Medulla oblongata (tissue), 1 donor: ENCODE results near the gene F13A1.

Experiments used
- DNase-seq: peaks from one replicate; pipeline ENCODE4 v3.0.0-alpha.2; 2015; ENCODE audit errors: extremely low spot score

The F13A1 gene

DNA sequence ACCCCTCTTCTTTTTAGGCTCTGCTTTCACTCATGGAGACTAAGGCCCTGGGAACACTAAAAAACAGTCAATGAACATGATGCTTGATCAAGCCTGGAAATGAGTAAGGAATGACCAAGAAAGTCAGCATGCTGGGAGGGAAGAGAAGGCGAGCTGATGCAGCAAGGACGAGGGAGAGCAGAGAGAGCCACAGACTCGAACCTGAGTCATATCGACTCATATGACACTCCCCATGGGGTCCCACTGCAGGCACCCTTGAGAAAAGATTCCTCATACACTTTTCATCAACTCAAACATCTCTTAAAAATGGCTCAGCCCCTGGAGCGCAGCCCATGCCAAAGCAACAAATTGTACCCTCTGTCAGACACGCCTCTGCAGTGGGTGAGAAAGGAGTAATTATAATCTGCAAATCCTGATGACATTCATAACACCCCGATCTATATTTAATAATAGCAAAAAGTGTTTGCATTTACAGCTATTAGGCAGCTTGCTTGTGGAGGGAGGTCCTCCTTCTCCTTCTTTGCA, 127.2 kb downstream of the F13A1 start:
- no peak for DNase-seq

GRCh38 chr6:6191909-6192308, 128.6 kb downstream of the F13A1 start:
- no peak for DNase-seq

DNA sequence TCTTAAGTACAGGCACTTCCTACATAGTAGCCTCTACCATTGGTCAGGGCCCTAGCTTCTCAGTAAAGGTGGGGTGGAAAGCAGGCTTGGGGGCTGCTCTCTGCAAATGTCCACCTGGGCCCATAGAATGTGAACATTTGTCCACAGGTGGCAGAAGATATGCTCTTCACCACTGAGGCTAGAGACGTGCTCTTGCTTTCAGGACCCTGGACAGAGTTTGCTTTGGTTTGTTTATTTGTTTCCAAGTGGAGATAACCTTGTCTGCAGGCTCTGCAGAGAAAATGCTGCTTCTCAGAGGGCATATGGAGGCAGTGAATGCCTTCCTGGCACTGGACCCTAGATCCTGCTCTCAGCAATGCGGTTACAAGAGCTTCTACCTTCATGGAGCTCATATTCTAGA, 129.0 kb downstream of the F13A1 start:
- no peak for DNase-seq

- no peak for DNase-seq
These were observed 139.8 kb downstream of the F13A1 start for GRCh38 chr6:6180684-6181083.

GRCh38 chr6:6179858-6180623, 140.4 kb downstream of the F13A1 start:
- DNase-seq, result no peak

DNA sequence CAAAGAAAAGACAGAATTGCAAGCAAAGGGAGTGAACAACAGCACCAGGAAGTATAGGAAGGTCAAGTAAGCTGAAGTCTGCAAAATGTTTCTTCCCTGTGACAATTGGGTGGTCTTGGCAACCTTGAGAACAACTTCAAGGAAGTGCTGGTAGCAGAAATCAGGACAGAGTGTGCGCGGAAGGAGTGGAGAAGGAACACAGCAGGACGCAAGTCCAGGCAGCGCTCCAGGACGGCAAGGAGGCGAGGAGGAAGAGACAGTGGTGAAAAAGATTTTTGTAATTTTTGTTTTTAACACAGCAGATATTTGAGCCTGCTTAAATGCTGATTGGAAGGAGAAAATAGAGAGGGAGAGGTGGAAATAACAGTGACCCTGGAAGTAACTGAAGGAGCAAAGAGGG, 141.7 kb downstream of the F13A1 start:
- no peak for DNase-seq

- DNase-seq, result no peak
These were observed 142.7 kb downstream of the F13A1 start for GRCh38 chr6:6177754-6178153.

GRCh38 chr6:6176586-6177228, 143.8 kb downstream of the F13A1 start:
- DNase-seq, result peak; percentile 4

- DNase-seq, result no peak
These were observed 144.3 kb downstream of the F13A1 start for GRCh38 chr6:6176127-6176526.

GRCh38 chr6:6169141-6169540, 151.3 kb downstream of the F13A1 start:
- DNase-seq, result no peak

- DNase-seq, result no peak
These were observed 154.4 kb downstream of the F13A1 start for GRCh38 chr6:6166064-6166463.

DNA sequence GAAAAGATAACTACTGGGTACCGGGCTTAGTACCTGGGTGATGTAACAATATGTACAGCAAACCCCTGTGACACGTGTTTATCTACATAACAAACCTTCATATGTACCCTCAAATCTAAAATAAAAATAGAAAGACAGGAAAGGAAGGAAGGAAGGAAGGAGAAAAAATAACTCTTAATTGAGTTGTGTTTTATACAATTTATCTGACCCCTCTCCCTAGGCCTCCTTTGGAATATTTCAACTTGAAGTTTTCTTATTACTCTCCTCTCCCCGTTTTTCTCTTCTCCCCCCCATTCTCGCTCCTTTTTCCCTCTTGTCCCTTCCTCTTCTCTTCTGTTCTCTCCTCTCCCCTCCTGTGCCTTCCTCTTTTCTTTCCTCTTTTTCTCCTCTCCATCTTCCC, 156.1 kb downstream of the F13A1 start:
- DNase-seq, result no peak

DNA sequence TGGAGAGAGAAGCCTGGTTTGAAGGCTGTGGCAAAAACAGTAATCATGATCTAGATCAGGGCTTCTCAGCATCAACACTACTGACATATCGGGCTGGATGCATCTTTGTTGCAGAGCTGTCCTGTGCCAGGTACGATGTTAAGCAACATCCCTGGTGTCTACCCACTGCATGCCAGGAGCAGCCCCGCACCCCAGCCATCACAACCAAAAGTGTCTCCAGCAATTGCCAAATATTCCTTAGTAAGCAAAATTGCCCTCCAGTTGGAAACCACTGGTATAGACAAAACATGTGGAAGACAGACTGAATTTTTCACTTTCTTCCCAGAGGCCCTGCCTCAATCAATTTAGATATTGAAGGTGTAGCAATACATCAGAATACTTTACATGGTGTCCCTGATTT, 166.1 kb downstream of the F13A1 start:
- no peak for DNase-seq

- DNase-seq, result no peak
These were observed 168.4 kb downstream of the F13A1 start for GRCh38 chr6:6152060-6152459.

GRCh38 chr6:6148192-6148815, 172.2 kb downstream of the F13A1 start:
- no peak for DNase-seq

DNA sequence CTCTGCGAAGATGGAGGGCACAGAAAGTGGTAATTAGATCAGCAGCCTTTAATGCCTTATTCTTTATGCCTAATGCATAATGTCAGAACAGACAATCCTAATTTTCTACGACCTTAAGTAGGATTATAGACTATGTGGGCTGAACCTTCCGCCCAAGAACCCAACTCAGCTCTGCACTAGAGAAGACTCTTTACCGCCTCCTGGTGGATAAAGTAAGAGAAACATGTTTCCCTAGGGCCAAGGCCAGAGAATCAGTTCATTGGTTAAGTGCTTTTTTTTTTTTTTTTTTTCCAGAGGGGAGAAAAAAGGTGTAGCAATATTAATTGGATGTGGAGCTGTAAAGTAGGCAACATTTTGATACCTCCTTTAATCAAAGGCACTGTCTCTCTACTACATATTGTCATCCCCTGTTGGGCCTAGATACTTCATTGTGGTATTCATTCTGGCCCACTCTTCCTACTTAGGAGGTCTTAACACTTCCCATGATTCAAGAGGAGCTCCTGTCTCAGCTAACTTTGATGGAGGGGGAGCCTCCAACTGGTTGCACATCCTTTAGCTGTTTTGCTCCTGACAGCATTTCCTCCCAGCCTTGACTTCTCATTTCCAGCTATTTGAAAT, 188.9 kb downstream of the F13A1 start:
- DNase-seq, result peak; percentile 19

DNA sequence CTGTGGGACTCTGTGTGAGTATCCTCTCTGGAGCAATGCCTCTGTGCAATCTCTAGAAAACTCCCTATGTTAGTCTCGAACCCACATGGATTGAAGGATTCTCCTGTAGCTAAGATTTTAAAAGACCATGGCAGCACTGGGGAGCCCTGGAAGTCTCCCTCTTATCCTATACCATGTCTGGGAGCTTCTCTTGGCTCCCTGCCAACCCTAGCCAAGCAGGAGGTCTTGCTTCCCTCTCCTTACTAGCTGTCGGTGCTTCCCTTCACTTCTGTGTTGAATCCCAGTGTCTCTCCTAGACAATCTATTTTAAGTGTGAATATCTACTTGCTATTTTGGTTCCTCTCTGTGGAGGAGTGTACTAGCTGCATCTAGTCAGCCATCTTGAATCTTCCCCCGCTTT, 195.0 kb downstream of the F13A1 start:
- DNase-seq, result no peak

DNA sequence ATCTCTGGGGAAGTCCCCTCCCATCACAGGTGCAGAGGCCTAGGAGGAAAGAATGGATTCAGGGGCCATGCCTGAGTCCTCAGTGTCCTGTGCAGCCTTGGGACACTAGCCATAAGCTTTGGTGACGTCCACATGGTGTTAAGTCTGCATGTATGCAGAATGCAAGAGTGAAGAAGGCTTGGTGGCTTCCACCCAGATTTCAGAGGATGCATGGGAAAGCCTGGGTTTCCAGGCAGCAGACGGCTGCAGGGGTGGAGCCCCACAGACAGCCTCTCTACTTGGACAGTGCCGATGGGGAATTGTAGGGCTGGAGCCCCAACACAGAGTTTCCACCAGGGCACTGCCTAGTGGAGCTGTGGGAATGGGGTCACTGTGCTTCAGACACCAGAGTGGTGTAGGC, 196.7 kb downstream of the F13A1 start:
- no peak for DNase-seq

GRCh38 chr6:6121943-6122342, 198.5 kb downstream of the F13A1 start:
- DNase-seq, result no peak

GRCh38 chr6:6105472-6106036, 214.9 kb downstream of the F13A1 start:
- no peak for DNase-seq
